ENCODE data around the gene CAV3. TPM values are rescaled to one million over a fixed set of nuclear protein-coding genes. Genes with fewer than 3 reads are reported as not detected.

Gene CAV3
- total and polyA plus RNA-seq, 2 experiments from 2014 or later = not detected

DNA sequence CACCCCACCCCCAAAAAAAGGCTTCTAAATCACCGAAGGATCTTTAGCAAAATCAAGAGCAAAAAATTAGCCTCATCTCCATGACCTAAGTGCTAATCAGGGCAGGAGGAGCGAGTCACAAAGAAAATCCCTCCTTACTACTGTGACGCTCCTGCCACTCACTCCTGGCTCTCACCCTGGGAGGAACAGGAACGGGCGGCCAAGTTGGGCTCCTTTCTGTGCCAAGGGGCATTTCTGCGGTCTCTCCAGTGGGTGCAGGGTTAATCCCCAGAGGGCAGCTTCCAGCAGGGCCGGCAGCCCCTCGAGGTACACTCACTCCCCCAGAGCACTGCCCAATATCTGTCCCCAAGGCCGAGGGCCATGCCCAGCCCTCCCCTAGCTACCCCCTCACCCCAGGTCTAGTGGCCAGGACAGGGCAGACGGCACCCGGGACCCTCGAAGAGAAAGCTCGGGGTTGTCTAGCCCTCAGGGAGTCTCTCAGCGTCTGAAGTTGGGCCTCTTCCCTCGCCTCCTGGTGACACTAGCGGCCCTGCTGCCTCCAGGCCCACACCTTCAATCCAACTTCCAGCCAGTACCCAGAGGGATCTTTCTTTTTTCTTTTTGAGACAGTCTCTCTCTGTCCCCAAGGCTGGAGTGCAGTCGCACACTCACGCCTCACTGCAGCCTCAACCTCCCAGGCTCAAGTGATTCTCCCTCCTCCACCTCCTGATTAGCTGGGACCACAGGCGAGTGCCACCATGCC, 706 bp downstream of the CAV3 start (continued):
- TF ChIP-seq ZNF462 (CRISPR knock-in tag; IDR thresholded peaks at IDR 0.05) (no peak), ZNF114 (CRISPR knock-in tag; IDR thresholded peaks at IDR 0.05) (no peak), NANOG (IDR thresholded peaks at IDR 0.05; ENCODE audit: borderline replicate concordance) (no peak), EZH2phosphoT487 (IDR thresholded peaks at IDR 0.05; ENCODE audit: unreplicated experiment) (no peak), JUNB (IDR thresholded peaks at IDR 0.05; ENCODE audit: unreplicated experiment) (no peak)

DNA sequence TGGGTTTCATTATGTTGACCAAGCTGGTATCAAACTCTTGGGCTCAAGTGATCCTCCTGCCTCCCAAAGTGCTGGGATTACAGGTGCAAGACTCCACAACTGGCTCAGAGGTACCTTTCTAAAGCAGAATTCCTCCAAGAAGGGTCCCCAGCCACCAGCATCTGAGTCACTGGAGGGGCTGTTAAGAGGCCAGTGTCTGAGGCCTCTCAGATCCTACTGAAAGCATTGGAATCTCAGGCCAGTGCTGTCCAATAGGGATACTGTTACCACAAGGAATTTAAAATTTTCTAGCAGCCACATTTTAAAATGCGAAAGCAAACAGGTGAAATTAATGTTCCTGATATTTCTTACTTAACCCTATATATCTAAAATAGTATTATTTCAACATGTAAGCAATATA, 1.3 kb downstream of the CAV3 start:
- Histone ChIP-seq H3K36me3 (ENCODE audit: insufficient read depth) (no peaks in the 10 kb centered on the region), H4K20me1 (replicated peaks; ENCODE audit: insufficient read depth) (no peaks in the 10 kb centered on the region), H2AFZ (no peak overlapping the region), H3K27ac (ENCODE audit: low read depth) (no peak overlapping the region), H3K9me2 (ENCODE audit: insufficient read depth) (no peaks in the 10 kb centered on the region), H3F3A (replicated peaks; ENCODE audit: low read depth) (no peaks in the 10 kb centered on the region), H3K79me2 (replicated peaks; ENCODE audit: insufficient read depth) (no peaks in the 10 kb centered on the region), H3K27me3 (ENCODE audit: insufficient read depth) (no peaks in the 10 kb centered on the region), H3K4me3 (no peak overlapping the region), H3K4me1 (ENCODE audit: insufficient read depth) (peaks cover 8% of the 10 kb centered on the region), H3K4me2 (no peak overlapping the region)
- H3K4me3 Mint-ChIP-seq = no peak overlapping the region
- DNase-seq (ENCODE audit: low spot score) (no peak), ATAC-seq (no peak)
- no peaks in the 10 kb centered on the region for H3K9me3 Mint-ChIP-seq
- no peak overlapping the region for H3K27ac Mint-ChIP-seq
- H3K27me3 Mint-ChIP-seq (ENCODE audit: insufficient read depth, low read depth, poor library complexity) = peaks cover 6% of the 10 kb centered on the region
- no peaks in the 10 kb centered on the region for H3K36me3 Mint-ChIP-seq (ENCODE audit: low read depth)
- peaks cover 10% of the 10 kb centered on the region for H3K4me1 Mint-ChIP-seq
- TF ChIP-seq, protein P1, sequence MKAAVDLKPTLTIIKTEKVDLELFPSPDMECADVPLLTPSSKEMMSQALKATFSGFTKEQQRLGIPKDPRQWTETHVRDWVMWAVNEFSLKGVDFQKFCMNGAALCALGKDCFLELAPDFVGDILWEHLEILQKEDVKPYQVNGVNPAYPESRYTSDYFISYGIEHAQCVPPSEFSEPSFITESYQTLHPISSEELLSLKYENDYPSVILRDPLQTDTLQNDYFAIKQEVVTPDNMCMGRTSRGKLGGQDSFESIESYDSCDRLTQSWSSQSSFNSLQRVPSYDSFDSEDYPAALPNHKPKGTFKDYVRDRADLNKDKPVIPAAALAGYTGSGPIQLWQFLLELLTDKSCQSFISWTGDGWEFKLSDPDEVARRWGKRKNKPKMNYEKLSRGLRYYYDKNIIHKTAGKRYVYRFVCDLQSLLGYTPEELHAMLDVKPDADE (IDR thresholded peaks at IDR 0.05) = no peak
- no peak for TF ChIP-seq ZNF462 (CRISPR knock-in tag; IDR thresholded peaks at IDR 0.05)
- no peak for TF ChIP-seq POLR2AphosphoS5 (IDR thresholded peaks at IDR 0.05; ENCODE audit: low read depth)
- TF ChIP-seq EZH2 (IDR thresholded peaks at IDR 0.05; ENCODE audit: low read depth, unreplicated experiment) = no peak
- no peak for TF ChIP-seq ZNF331 (CRISPR knock-in tag; IDR thresholded peaks at IDR 0.05; ENCODE audit: low read depth)

All from GM23338 (cell line).